HCT116 (cell line): Measurements from ENCODE around the gene SPTBN4.

Source experiments
- EZH2 ChIP-seq: fragments of 200-600 bp; sonication (generic); IDR thresholded peaks from 2 replicates; pipeline ENCODE4 v1.6.1; 2017; ENCODE audit warnings: antibody characterized with exemption, mixed run types
- EZH2phosphoT487 ChIP-seq: fragments of 200-600 bp; IDR thresholded peaks from 2 replicates; pipeline ENCODE4 v1.6.1; 2018; ENCODE audit warnings: antibody characterized with exemption, borderline replicate concordance
- MAX ChIP-seq: IDR thresholded peaks from 2 replicates; pipeline ENCODE4 v1.6.1; 2012
- POLR2A ChIP-seq: IDR thresholded peaks from 2 replicates; pipeline ENCODE4 v1.7.0; 2011; ENCODE audit warnings: borderline replicate concordance; ENCODE audit not compliant: insufficient read depth, insufficient read length; ENCODE audit errors: extremely low read depth
- SIN3A ChIP-seq: IDR thresholded peaks from 2 replicates; pipeline ENCODE4 v1.6.1; 2012; ENCODE audit warnings: low read depth
- YY1 ChIP-seq: IDR thresholded peaks from 2 replicates; pipeline ENCODE4 v1.6.1; 2011; ENCODE audit warnings: low read length, low read depth, moderate library complexity, mild to moderate bottlenecking; ENCODE audit not compliant: insufficient replicate concordance; ENCODE audit errors: extremely low read depth
- ZNF274 ChIP-seq: fragments of 200-500 bp; sonication (Bioruptor generic); IDR thresholded peaks from 2 replicates; pipeline ENCODE4 v1.6.1; 2014; ENCODE audit warnings: mild to moderate bottlenecking, low read depth, low read length, inconsistent platforms

- TF ChIP-seq POLR2A (peak; percentile 48), SIN3A (peak; percentile 62), EZH2 (no peak), MAX (peak; percentile 50; the same call in 1 of the 2 replicates), EZH2phosphoT487 (no peak), ZNF274 (no peak), YY1 (no peak)
Observed at GRCh38 chr19:40433391-40434216, 33.2 kb upstream of the SPTBN4 start.
